Vagina (tissue), 2 donors: ENCODE data around the gene CLCA2. TPM values are rescaled to one million over a fixed set of nuclear protein-coding genes. Genes with fewer than 3 reads are reported as not detected.

Experiments used
- DNase-seq, 2 donors: peaks; one replicate each; pipeline ENCODE4 v3.0.0-alpha.2; 2017; ENCODE audit errors: extremely low spot score in 2 of 2
- H3K27ac ChIP-seq: fragments of 200-600 bp; sonication (generic); one replicate; pipeline ENCODE4 v1.5.1; 2019
- H3K27me3 ChIP-seq: fragments of 200-600 bp; sonication (generic); one replicate; pipeline ENCODE4 v1.5.1; 2019
- H3K36me3 ChIP-seq, 2 donors: fragments of 200-600 bp; sonication (generic); one replicate each; pipeline ENCODE4 v1.5.1; 2017 to 2019
- H3K4me1 ChIP-seq: fragments of 200-600 bp; sonication (generic); one replicate; pipeline ENCODE4 v1.5.1; 2019
- H3K4me3 ChIP-seq, 2 donors: fragments of 200-600 bp; sonication (generic); 1 replicate in 1 of 2; 2 replicates in 1 of 2; pipeline ENCODE4 v1.5.1; 2016 to 2019
- H3K9me3 ChIP-seq: fragments of 200-600 bp; sonication (generic); one replicate; pipeline ENCODE4 v1.5.1; 2019
- CTCF ChIP-seq, 3 experiments: fragments of 450-650 bp in 2 of 3; fragments of 200-600 bp in 1 of 3; sonication (generic) in 1 of 3; IDR thresholded peaks; one replicate each; pipeline ENCODE4 v1.5.1; 2017 to 2019; ENCODE audit warnings: antibody characterized with exemption in 3 of 3, mild to moderate bottlenecking in 2 of 3, moderate library complexity in 2 of 3
- POLR2A ChIP-seq, 2 donors: fragments of 450-650 bp; IDR thresholded peaks; one replicate each; pipeline ENCODE4 v1.6.1; 2017; ENCODE audit warnings: antibody characterized with exemption in 2 of 2, mild to moderate bottlenecking in 2 of 2, moderate library complexity in 2 of 2
- POLR2AphosphoS5 ChIP-seq, 2 donors: sonication (generic); formaldehyde crosslinking; IDR thresholded peaks; one replicate each; pipeline ENCODE4 v1.9.0; 2017; ENCODE audit warnings: antibody characterized with exemption in 2 of 2, mild to moderate bottlenecking in 2 of 2, low read depth in 1 of 2; ENCODE audit not compliant: insufficient read depth in 1 of 2
- intact Hi-C: fragments of 100-400 bp; cut with DNase I; formaldehyde crosslinking; loops from one replicate; pipeline ENCODE4 v1.15.1; 2023
- total RNA-seq: library from RNA; depleted of rRNA; stranded (reverse); fragments of >200 nt; gene quantifications from one replicate; pipeline ENCODE4 v1.2.3, GENCODE V29; 2016

Gene CLCA2
- total RNA-seq, 1 donor from 2014 or later, result 65.8 TPM

GRCh38 chr1:86503406-86504136 is 79.6 kb downstream of the CLCA2 start:
- intact Hi-C loops, result loop anchor here (10.0 kb wide), 1 partner anchor 109 kb away; the partner anchor contains the start of gene ODF2L

GRCh38 chr1:86504137-86504479 is 80.1 kb downstream of the CLCA2 start:
- TF ChIP-seq CTCF (IDR thresholded peaks at IDR 0.05) (no peak), POLR2AphosphoS5 (IDR thresholded peaks at IDR 0.05; ENCODE audit: insufficient read depth in 1 of 2, low read depth in 1 of 2) (no peak), POLR2A (IDR thresholded peaks at IDR 0.05) (no peak)
- Histone ChIP-seq H3K4me3 (peak overlapping the region; percentile 27 to 28), H3K27me3 (no peaks in the 10 kb centered on the region), H3K36me3 (no peaks in the 10 kb centered on the region), H3K27ac (peak overlapping the region; percentile 69), H3K9me3 (no peaks in the 10 kb centered on the region), H3K4me1 (peaks cover 21% of the 10 kb centered on the region)
- DNase-seq, result no peak
- intact Hi-C loops, result loop anchor here (10.0 kb wide), 1 partner anchor 109 kb away; the partner anchor contains the start of gene ODF2L

More at GRCh38 chr1:86503406-86504136, 79.6 kb downstream of the CLCA2 start:
- TF ChIP-seq POLR2AphosphoS5 (IDR thresholded peaks at IDR 0.05; ENCODE audit: insufficient read depth in 1 of 2, low read depth in 1 of 2) (no peak), CTCF (IDR thresholded peaks at IDR 0.05) (no peak), POLR2A (IDR thresholded peaks at IDR 0.05) (no peak)
- Histone ChIP-seq H3K4me3 (peak overlapping the region; percentile 27 to 28), H3K27me3 (no peaks in the 10 kb centered on the region), H3K36me3 (no peaks in the 10 kb centered on the region), H3K4me1 (peaks cover 21% of the 10 kb centered on the region), H3K27ac (peak overlapping the region; percentile 69), H3K9me3 (no peaks in the 10 kb centered on the region)
- no peak for DNase-seq

GRCh38 chr1:86504895-86505563 is 81.1 kb downstream of the CLCA2 start:
- Histone ChIP-seq H3K27ac (no peak overlapping the region), H3K9me3 (no peaks in the 10 kb centered on the region), H3K4me3 (no peak overlapping the region), H3K36me3 (no peaks in the 10 kb centered on the region), H3K27me3 (no peaks in the 10 kb centered on the region), H3K4me1 (peaks cover 21% of the 10 kb centered on the region)
- TF ChIP-seq POLR2AphosphoS5 (IDR thresholded peaks at IDR 0.05; ENCODE audit: insufficient read depth in 1 of 2, low read depth in 1 of 2) (peak in 1 of 2 donors; percentile 54), CTCF (IDR thresholded peaks at IDR 0.05) (no peak)
- DNase-seq, result no peak
- intact Hi-C loops, result loop anchor here (10.0 kb wide), 1 partner anchor 110 kb away; the partner anchor contains the start of gene ODF2L

- no peak for TF ChIP-seq CTCF (IDR thresholded peaks at IDR 0.05)
- no peak for TF ChIP-seq POLR2A (IDR thresholded peaks at IDR 0.05)
- no peak for TF ChIP-seq POLR2AphosphoS5 (IDR thresholded peaks at IDR 0.05; ENCODE audit: insufficient read depth in 1 of 2, low read depth in 1 of 2)
- H3K27me3 ChIP-seq, result no peaks in the 10 kb centered on the region
- intact Hi-C loops, result loop anchor here (10.0 kb wide), 1 partner anchor 111 kb away; the partner anchor contains the start of gene ODF2L
- DNase-seq, result no peak
- no peak overlapping the region for H3K27ac ChIP-seq
- H3K4me1 ChIP-seq, result peaks cover 21% of the 10 kb centered on the region
- no peaks in the 10 kb centered on the region for H3K9me3 ChIP-seq
- no peak overlapping the region for H3K4me3 ChIP-seq
- H3K36me3 ChIP-seq, result no peaks in the 10 kb centered on the region
Observed at GRCh38 chr1:86505564-86505902, 81.6 kb downstream of the CLCA2 start.

Other genes with a start within 250 kb of the CLCA2 start
- gene ODF2L, start 27.8 kb upstream of the CLCA2 start, total RNA-seq, result 40.5 TPM
- not detected for gene CLCA1, start 44.8 kb downstream of the CLCA2 start, total RNA-seq
- gene CLCA4, start 122.9 kb downstream of the CLCA2 start, total RNA-seq, result 44.0 TPM